SJCRH30 (cell line): ENCODE data around the gene SYT14. TPM values are rescaled to one million over a fixed set of nuclear protein-coding genes. Genes with fewer than 3 reads are reported as not detected.
"Not testable (repeated sequence)": the region's sequence is repeated elsewhere in the genome, so short reads cannot be mapped to it uniquely, and the experiment has no call there.

ENCODE experiments used
- DNase-seq, 2 experiments: peaks; one replicate each; pipeline ENCODE4 v3.0.0-alpha.2; 2015 to 2020
- H3K27ac ChIP-seq: fragments of 250-450 bp; sonication (Bioruptor Pico); 2 replicates; pipeline ENCODE4 v1.5.1; 2020; ENCODE audit warnings: mild to moderate bottlenecking, moderate library complexity
- H3K27me3 ChIP-seq: fragments of 250-450 bp; sonication (Bioruptor Pico); 2 replicates; pipeline ENCODE4 v1.5.1; 2020; ENCODE audit warnings: mild to moderate bottlenecking, moderate library complexity
- H3K36me3 ChIP-seq: fragments of 250-450 bp; sonication (Bioruptor Pico); 2 replicates; pipeline ENCODE4 v1.5.1; 2020; ENCODE audit warnings: mild to moderate bottlenecking, moderate library complexity
- H3K4me1 ChIP-seq: fragments of 250-450 bp; sonication (Bioruptor Pico); 2 replicates; pipeline ENCODE4 v1.5.1; 2020; ENCODE audit warnings: mild to moderate bottlenecking, moderate library complexity
- H3K4me3 ChIP-seq: fragments of 250-450 bp; sonication (Bioruptor Pico); 2 replicates; pipeline ENCODE4 v1.5.1; 2020; ENCODE audit warnings: mild to moderate bottlenecking, moderate library complexity
- H3K9me3 ChIP-seq: fragments of 250-450 bp; sonication (Bioruptor Pico); replicated peaks from 2 replicates; pipeline ENCODE4 v1.5.1; 2020; ENCODE audit warnings: mild to moderate bottlenecking, moderate library complexity
- total RNA-seq: library from RNA; depleted of rRNA; stranded (reverse); fragments of >200 nt; shearing (Covaris generic); gene quantifications from 2 replicates; pipeline ENCODE4 v1.2.3, GENCODE V29; 2014

SYT14 gene
- total RNA-seq, 1 experiment from 2014 or later, result not detected

DNA sequence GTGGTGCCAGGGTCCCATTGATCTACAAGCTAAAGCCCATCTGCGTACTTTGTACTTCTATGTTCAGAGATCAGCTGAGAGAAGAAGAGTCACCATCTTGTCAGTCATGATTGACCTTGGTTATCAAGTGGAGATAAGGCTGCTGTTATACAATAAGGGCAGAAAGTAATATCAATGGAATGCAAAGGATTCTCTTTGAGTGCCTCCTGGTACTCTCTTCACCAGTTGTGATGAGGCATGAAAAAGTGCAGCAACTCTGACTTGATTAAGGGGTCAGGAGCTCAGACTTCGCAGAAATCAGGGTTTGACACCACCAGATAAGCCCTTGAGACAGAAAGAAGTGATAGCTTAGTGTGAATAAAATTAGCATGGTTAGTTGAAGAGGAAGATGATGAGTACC lies 25.7 kb upstream of the SYT14 start:
- Histone ChIP-seq H3K4me3 (no peak overlapping the region), H3K4me1 (no peaks in the 10 kb centered on the region), H3K9me3 (no peaks in the 10 kb centered on the region), H3K27ac (no peak overlapping the region), H3K36me3 (no peaks in the 10 kb centered on the region), H3K27me3 (no peaks in the 10 kb centered on the region)
- no peak for DNase-seq

GRCh38 chr1:209919637-209920036 lies 18.4 kb upstream of the SYT14 start:
- H3K4me3 ChIP-seq, H3K4me1 ChIP-seq, H3K36me3 ChIP-seq, DNase-seq, H3K27me3 ChIP-seq, H3K9me3 ChIP-seq, H3K27ac ChIP-seq: not testable (repeated sequence)

DNA sequence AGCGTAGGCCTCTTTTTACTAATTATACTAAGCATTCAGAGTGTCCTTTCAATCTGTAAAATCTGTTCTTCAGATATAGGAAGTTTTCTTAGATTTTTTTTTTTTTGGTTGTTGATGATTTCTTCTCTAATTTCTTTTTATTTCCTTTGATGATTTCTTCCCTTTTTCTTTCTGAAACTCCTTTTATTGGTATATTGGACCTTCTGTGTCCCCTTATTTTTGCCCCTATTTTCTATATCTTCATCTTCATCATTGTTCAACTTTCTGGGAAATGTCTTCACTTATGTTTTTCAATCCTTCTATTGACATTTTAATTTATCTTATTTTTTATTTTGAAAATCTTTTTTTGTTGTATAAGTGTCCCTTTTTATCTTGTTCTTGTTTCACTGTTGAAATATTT lies 17.2 kb upstream of the SYT14 start:
- no peak overlapping the region for H3K4me3 ChIP-seq
- H3K9me3 ChIP-seq, result no peaks in the 10 kb centered on the region; the same call in 1 of the 2 replicates
- DNase-seq, result no peak
- H3K27ac ChIP-seq, result no peak overlapping the region
- H3K36me3 ChIP-seq, result no peaks in the 10 kb centered on the region
- no peaks in the 10 kb centered on the region for H3K27me3 ChIP-seq
- peaks cover 8% of the 10 kb centered on the region for H3K4me1 ChIP-seq

GRCh38 chr1:209924390-209924789 lies 13.6 kb upstream of the SYT14 start:
- no peak for DNase-seq

GRCh38 chr1:209926045-209926444 lies 12.0 kb upstream of the SYT14 start:
- H3K4me1 ChIP-seq, result peaks cover 24% of the 10 kb centered on the region
- H3K36me3 ChIP-seq, result no peaks in the 10 kb centered on the region
- H3K27ac ChIP-seq, result peak overlapping the region; percentile 20; the same call in 1 of the 2 replicates
- no peaks in the 10 kb centered on the region; the same call in 1 of the 2 replicates for H3K9me3 ChIP-seq
- H3K4me3 ChIP-seq, result no peak overlapping the region
- H3K27me3 ChIP-seq, result no peaks in the 10 kb centered on the region
- peak; percentile 82 to 88 for DNase-seq

More at GRCh38 chr1:209924390-209924789, 13.6 kb upstream of the SYT14 start:
- Histone ChIP-seq H3K4me3 (no peak overlapping the region), H3K27me3 (no peaks in the 10 kb centered on the region), H3K36me3 (no peaks in the 10 kb centered on the region), H3K27ac (no peak overlapping the region), H3K4me1 (peaks cover 24% of the 10 kb centered on the region), H3K9me3 (no peaks in the 10 kb centered on the region; the same call in 1 of the 2 replicates)

- Histone ChIP-seq H3K27ac (no peak overlapping the region), H3K9me3 (no peaks in the 10 kb centered on the region; the same call in 1 of the 2 replicates), H3K27me3 (no peaks in the 10 kb centered on the region), H3K4me3 (no peak overlapping the region), H3K4me1 (peaks cover 24% of the 10 kb centered on the region), H3K36me3 (no peaks in the 10 kb centered on the region)
- DNase-seq, result no peak
Measured at GRCh38 chr1:209927466-209927865, 10.6 kb upstream of the SYT14 start.

DNA sequence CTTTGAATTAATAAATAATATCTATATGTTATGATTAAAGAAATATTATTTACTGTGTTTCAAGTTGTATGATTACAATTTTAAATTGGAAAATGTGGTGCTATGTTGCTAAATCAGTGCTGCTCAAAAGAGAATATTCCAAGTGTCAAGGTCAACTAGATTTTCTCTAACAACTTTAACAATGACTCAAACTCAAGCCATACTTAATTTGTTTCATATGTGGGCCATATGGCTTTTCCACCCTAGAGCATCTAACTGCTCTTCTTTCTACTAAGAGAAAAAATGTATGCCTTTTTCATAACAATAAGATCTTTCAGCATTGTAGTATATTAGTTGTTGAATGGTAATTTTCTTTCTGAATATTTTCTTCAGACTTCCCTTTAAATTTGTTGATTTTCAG lies 8.3 kb upstream of the SYT14 start:
- Histone ChIP-seq H3K4me1 (peaks cover 24% of the 10 kb centered on the region), H3K27me3 (peaks cover 3% of the 10 kb centered on the region; the same call in 1 of the 2 replicates), H3K27ac (no peak overlapping the region), H3K9me3 (no peaks in the 10 kb centered on the region), H3K36me3 (no peaks in the 10 kb centered on the region), H3K4me3 (no peak overlapping the region)
- no peak for DNase-seq

- no peak overlapping the region for H3K27ac ChIP-seq
- H3K36me3 ChIP-seq, result no peaks in the 10 kb centered on the region
- no peak overlapping the region for H3K4me3 ChIP-seq
- H3K9me3 ChIP-seq, result no peaks in the 10 kb centered on the region
- H3K27me3 ChIP-seq, result peaks cover 7% of the 10 kb centered on the region; the same call in 1 of the 2 replicates
- H3K4me1 ChIP-seq, result peaks cover 13% of the 10 kb centered on the region
- DNase-seq, result no peak
Measured at GRCh38 chr1:209931141-209931540, 6.9 kb upstream of the SYT14 start.

- Histone ChIP-seq H3K4me3 (no peak overlapping the region), H3K27me3 (peaks cover 12% of the 10 kb centered on the region; the same call in 1 of the 2 replicates), H3K36me3 (no peaks in the 10 kb centered on the region), H3K27ac (no peak overlapping the region), H3K4me1 (no peaks in the 10 kb centered on the region), H3K9me3 (no peaks in the 10 kb centered on the region)
- DNase-seq, result no peak
Measured at GRCh38 chr1:209936125-209936524, 1.9 kb upstream of the SYT14 start.

DNA sequence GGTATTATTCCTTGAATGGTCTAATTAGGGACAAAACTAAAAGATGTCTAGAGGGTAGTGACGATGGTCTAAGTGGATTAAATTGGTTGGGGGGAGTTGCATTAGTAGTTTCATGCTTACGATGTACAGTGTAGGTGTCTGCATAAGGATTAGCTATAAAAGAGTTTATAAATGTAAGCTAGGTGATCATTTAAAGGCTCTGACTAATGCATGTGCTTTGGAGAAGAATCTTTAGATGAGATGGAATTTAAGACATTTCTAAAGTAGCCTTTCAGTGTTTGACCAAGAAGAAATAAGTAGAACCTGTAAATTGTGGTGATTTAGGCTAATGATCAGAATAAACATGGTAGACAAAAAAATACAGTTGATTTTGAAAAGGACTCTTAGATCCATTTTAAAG lies 7.4 kb downstream of the SYT14 start:
- H3K27ac ChIP-seq, result no peak overlapping the region
- H3K27me3 ChIP-seq, result no peaks in the 10 kb centered on the region

GRCh38 chr1:209948155-209948554 lies 10.1 kb downstream of the SYT14 start:
- no peaks in the 10 kb centered on the region for H3K27me3 ChIP-seq
- H3K27ac ChIP-seq, result no peak overlapping the region
- DNase-seq, result no peak
- H3K36me3 ChIP-seq, result no peaks in the 10 kb centered on the region
- H3K4me1 ChIP-seq, result no peaks in the 10 kb centered on the region
- H3K4me3 ChIP-seq, result no peak overlapping the region
- H3K9me3 ChIP-seq, result no peaks in the 10 kb centered on the region

More for the DNA sequence above, 7.4 kb downstream of the SYT14 start:
- no peak overlapping the region for H3K4me3 ChIP-seq
- no peaks in the 10 kb centered on the region for H3K9me3 ChIP-seq
- no peak for DNase-seq
- no peaks in the 10 kb centered on the region for H3K4me1 ChIP-seq
- no peaks in the 10 kb centered on the region for H3K36me3 ChIP-seq

GRCh38 chr1:209956116-209956515 lies 18.1 kb downstream of the SYT14 start:
- Histone ChIP-seq H3K9me3 (no peaks in the 10 kb centered on the region), H3K27ac (no peak overlapping the region), H3K36me3 (no peaks in the 10 kb centered on the region), H3K4me1 (no peaks in the 10 kb centered on the region), H3K4me3 (no peak overlapping the region), H3K27me3 (peaks cover 8% of the 10 kb centered on the region)
- no peak for DNase-seq

DNA sequence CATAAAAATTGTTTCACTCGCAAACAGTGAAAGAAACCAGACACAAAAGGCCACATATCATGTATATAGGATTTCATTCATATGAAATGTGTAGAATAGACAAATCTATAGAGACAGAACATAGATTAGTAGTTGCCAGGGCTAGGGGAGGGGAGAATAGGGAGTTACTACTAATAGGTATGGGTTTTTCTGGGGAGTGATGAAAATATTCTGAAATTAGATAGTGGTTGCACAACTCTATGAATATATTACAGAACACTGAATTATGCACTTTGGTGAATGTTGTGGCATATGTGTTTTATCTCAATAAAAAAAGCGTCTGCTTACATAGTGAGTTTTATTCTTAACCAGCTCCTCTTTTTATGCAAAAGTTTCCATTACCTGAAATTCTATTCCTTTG lies 21.6 kb downstream of the SYT14 start:
- H3K27ac ChIP-seq, result no peak overlapping the region
- H3K4me1 ChIP-seq, result no peaks in the 10 kb centered on the region
- no peaks in the 10 kb centered on the region for H3K36me3 ChIP-seq
- no peak overlapping the region for H3K4me3 ChIP-seq
- DNase-seq, result no peak
- H3K27me3 ChIP-seq, result peaks cover 8% of the 10 kb centered on the region
- H3K9me3 ChIP-seq, result no peaks in the 10 kb centered on the region

- no peak overlapping the region for H3K27ac ChIP-seq
Measured at GRCh38 chr1:209960926-209961325, 22.9 kb downstream of the SYT14 start.

GRCh38 chr1:209962388-209962787 lies 24.4 kb downstream of the SYT14 start:
- Histone ChIP-seq H3K4me1 (no peaks in the 10 kb centered on the region), H3K9me3 (no peaks in the 10 kb centered on the region), H3K4me3 (no peak overlapping the region), H3K27ac (no peak overlapping the region), H3K27me3 (peaks cover 8% of the 10 kb centered on the region), H3K36me3 (no peaks in the 10 kb centered on the region)
- DNase-seq, result no peak

More at GRCh38 chr1:209960926-209961325, 22.9 kb downstream of the SYT14 start:
- Histone ChIP-seq H3K27me3 (peaks cover 8% of the 10 kb centered on the region), H3K4me3 (no peak overlapping the region), H3K9me3 (no peaks in the 10 kb centered on the region), H3K4me1 (no peaks in the 10 kb centered on the region), H3K36me3 (no peaks in the 10 kb centered on the region)
- no peak for DNase-seq

- Histone ChIP-seq H3K9me3 (no peaks in the 10 kb centered on the region), H3K27me3 (peaks cover 8% of the 10 kb centered on the region), H3K36me3 (no peaks in the 10 kb centered on the region), H3K4me3 (no peak overlapping the region), H3K4me1 (no peaks in the 10 kb centered on the region), H3K27ac (no peak overlapping the region)
- no peak for DNase-seq
Measured at GRCh38 chr1:209962856-209963255, 24.8 kb downstream of the SYT14 start.
